GM18508 (cell line): ENCODE measurements around the gene KRTAP13-4.

Experiments used
- ATAC-seq: cut with Tn5 transposase; IDR thresholded peaks from one replicate; pipeline ENCODE4 v1.9.1; 2021; ENCODE audit warnings: moderate number of reproducible peaks; ENCODE audit not compliant: insufficient read depth, unreplicated experiment

The KRTAP13-4 gene, protein sequence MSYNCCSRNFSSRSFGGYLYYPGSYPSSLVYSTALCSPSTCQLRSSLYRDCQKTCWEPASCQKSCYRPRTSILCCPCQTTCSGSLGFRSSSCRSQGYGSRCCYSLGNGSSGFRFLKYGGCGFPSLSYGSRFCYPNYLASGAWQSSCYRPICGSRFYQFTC

DNA sequence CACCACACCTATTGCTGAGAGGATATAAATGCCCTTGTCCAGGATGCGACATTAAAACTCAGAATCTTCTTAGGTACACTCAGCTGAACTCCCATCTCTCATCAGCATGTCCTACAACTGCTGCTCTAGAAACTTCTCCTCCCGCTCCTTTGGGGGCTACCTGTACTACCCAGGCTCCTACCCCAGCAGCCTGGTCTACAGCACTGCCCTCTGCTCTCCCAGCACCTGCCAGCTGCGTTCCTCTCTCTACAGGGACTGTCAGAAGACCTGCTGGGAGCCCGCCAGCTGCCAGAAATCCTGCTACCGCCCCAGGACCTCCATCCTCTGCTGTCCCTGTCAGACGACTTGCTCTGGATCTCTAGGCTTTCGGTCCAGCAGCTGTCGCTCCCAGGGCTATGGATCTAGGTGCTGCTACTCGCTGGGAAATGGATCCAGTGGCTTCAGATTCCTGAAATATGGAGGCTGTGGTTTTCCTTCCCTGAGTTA lies at the start of gene KRTAP13-4:
Gene KRTAP13-4 (plus strand): TSS at position 51 of the 486 bp plus-strand sequence. CDS start 56 bp downstream, at position 107.
- no peak for ATAC-seq

DNA sequence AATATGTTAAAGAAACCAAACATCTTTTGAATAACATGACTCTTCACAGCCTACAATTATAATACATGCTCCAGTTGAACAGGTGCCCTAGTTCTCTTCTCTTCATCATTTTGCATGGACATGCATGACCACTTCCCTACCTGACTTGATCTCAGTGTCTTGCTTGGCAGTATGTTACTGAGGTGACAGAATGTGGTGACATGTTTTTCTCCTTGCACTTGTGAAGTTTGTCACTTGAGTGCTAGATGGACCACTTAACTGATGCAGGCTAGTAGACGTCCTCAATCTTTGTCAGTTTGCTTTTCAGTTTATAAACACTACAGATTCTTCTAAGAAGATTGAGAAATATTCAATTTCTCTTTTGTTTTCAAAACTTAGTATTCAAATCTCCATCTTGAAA lies 47.8 kb upstream of the KRTAP13-4 start:
- no peak for ATAC-seq

DNA sequence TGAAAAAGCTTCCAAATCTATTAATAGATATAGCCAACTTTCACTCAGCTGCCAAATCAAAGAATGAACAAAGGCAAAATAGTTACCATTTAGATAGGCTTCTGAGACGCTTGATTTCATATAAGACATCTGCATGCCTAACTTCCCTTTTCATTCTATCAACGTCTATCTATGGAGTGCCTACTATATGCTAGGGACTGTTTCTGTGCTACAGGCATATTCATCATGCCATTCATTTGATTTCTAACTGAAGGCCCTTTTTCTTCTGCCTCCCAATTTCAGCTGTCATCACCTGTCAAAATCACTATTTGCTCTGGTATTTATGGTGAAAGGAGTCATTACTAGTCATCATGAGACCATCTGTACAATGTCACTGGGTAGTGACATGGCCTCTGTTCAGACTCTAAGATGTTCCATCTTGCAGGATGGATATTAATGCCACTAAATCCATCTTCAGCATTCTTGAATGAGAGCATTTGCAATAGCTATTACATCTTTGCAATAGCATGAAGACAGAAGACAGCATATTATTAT lies 38.5 kb upstream of the KRTAP13-4 start:
- ATAC-seq: no peak

DNA sequence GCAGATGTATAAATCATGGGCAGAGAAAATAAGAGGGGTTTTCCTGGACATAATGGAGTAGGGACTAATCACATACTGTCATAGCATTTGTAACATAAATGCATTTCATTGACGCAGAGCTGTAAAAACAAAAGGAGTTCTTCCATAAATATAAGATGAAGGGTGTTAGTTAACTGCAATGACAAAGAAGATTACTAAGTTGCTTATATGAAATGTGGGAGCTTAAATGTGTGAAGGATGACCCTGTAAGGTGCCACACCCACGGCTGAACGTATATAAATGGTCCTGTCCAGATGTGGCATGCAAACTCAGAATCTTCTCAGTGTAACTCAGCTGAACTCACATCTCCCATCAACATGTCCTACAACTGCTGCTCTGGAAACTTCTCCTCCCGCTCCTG lies 34.3 kb upstream of the KRTAP13-4 start, which contains the start of gene KRTAP13-1:
Gene KRTAP13-1 (plus strand): TSS at position 301 of the 400 bp plus-strand sequence. CDS start 56 bp downstream, at position 357.
- ATAC-seq: no peak

DNA sequence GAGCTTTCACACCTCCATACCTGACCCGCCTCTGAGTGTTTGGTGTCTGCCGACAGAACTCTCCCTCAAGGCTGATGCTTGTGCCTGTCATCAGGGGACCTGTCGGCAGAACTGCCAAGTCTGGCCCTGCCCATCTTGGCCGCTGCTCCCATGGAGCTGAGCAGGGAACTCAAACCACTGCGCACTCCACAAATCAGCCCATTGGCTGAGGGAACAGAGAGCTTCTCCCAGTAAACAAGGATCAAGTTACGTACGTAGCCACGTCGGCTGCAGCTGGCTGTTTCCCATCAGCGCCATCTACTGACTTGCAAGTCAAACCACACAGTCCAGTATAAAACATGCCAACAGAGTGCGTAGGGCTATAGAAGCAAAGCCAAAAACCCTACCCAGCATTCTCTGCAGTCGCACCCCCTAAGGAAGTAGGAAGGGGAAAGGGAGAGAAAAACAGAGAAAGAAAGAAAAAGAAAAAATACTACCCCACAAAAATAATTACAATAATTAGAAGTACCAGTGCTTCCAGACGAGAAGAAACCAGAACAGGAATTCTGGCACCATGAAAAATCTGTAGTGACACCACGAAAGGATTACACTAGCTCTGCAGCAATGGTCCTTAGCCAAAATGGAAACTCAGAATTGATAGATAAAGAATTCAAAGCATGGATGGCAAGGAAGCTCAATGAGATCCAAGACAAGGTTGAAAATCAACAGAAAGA lies 21.1 kb upstream of the KRTAP13-4 start:
- ATAC-seq: peak; percentile 68

DNA sequence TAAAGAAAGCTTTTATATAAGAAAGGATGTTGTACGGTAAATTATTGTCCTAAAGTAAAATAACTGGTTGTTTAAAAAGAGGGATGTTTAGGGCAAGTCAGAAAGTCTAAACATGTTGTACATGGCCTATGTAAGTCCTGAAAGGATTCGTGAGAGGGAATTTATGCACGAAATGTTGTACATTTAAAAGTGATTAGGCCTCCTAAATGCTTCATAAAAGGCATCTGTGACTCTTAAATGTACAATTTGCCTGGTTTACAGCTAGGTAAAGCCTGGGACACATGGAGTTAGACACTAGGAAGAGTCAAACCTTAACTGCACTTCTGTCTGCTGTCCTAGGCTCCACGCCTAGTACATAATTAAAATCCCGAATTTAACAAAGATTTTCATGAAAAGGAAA lies 14.0 kb upstream of the KRTAP13-4 start:
- ATAC-seq: no peak

DNA sequence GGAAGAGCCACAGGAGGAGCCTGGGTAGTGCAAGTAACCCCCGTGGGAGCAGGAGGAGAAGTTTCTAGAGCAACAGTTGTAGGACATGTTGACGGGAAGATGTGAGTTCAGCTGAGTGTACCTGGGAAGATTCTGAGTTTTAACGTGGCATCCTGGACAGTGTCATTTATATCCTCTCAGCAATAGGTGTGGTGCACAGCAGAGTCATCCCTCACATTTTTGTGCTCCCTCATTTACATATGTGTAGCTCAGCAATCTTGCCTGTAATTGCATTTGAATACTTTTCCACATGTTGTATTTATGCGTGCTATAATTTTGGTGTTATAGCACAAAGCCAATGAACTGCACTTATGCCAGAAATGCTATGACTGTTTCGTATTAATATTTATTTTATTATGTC lies 4.2 kb upstream of the KRTAP13-4 start, which contains the start of gene KRTAP13-3:
Gene KRTAP13-3 (minus strand): TSS at position 101 of the 400 bp plus-strand sequence. CDS start 14 bp downstream, at position 87.
- ATAC-seq: no peak

DNA sequence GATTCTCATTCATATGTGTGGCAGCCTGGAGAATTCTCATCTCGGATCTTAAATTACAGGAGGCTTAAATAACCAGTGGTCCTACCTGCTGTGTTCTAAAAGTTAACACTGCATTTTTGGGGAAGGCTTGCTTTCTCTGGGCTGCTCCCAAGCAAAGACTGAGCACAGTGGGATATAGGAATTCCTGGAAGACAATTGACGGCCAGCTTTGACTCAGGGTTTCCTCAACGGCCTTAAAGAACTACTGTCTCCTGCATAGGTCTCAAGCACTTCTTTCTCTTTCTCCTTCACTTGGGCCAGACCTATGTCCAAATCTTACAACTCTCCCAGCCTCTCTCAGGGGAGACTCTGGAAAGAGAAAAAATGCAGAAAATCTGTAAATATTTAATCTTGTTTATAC lies 3.3 kb upstream of the KRTAP13-4 start:
- ATAC-seq: no peak

DNA sequence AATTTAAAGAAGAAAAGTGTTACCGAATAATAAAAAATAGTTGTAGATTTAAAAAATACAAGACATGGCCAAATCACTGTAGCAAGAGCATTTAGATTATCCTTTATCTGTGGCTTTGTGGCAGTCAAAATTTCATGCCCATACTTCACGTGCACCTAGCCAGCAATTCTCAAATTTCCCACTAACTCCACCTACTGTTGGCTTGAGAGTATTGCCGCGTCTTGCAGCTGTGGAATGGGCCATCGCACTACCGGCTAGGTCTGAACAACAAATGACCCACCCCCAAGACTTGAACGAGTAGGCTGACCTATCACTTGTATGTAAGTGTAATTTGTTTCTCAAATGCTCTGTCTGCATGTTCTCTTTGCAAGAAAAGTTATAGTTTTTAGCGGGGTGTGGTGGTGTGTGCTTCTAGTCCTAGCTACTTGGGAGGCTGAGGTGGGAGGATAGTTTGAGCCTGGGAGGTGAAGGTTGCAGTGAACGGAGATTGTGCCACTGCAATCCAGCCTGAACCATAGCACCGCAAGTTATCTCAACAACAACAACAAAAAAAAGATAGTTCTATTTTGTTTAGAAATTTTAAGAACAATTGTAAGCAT lies 4.1 kb downstream of the KRTAP13-4 start:
- peak; percentile 65 for ATAC-seq

DNA sequence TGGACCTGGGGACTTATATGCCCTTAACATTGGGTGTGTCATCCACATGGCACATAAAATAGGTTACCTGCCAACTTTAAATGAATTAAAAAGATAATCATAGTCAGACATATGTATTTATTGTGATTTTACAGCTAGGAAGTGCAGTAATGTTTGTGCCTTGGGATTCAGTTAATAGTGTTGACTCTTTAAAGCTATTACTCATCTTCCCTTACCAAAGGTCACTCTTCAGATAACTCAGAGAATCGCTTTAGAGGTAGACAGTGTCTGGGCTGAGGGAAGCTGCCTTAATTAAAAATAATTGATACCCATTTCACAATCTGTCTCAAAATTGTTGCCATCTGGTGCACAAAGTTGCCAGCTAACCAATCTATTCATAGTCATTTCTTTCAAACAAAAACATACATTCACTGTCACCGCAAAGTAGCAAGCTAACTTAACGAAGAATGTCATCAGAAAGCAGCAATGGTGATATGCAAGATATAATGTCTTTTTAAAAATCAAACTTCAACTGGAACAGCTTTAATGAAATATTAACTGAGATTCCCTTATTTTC lies 7.1 kb downstream of the KRTAP13-4 start:
- no peak for ATAC-seq

DNA sequence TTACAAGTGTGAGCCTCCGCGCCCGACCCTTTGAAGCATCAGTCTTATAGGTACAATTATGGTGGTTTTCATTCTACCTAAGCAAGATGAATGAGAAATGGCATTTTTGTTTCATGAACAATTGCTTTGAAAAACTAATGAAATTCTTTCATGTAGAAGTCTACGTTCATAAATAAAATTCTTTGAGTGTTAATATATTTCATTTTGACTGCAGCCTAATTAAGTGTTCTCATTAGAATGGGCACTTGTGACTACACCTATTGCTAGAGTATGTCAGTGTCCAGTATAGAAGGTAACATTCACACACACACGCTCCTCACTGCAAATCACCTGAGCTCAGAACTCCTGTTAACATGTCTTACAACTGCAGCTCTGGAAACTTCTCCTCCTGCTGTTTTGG lies 10.0 kb downstream of the KRTAP13-4 start, which contains the start of gene KRTAP15-1:
Gene KRTAP15-1 (plus strand): TSS at position 301 of the 400 bp plus-strand sequence. CDS start 53 bp downstream, at position 354.
- no peak for ATAC-seq

DNA sequence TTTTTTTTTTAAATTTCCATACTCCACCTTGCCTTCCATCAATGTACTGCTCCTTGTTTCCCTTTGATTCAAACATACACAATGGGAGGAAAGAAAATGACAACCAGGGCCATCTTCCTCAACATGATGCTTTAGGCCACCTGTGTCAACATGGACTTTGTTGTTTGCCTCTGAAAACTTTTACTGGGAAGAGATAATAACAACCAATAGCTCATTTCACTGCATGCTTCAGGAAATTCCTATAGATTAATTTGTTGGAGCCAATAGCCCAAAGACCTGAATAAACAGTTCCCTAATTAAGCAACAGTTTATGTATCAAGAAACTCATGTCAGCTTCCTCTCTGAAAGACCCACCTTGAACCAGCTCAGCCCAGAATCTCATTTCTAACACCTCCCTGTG lies 13.2 kb downstream of the KRTAP13-4 start:
- ATAC-seq: no peak

DNA sequence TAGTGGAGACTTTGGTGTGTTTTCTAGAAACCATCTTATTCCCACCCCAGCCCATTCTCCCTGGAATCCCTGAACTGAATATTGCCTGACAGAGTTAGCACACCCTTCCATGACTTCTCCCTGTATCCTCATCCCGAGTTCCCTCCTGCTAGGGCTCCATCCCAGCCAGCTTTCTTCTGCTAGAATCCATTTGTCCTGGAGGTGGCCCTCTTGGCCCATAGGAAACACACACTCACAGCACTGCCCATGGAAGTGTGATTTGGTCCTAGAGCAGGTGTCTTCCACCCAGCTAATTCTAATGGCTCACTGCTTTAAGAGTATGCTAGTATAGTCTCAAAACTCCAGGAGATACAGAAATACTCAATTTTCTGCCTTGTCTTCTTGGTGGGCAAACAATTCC lies 14.2 kb downstream of the KRTAP13-4 start:
- ATAC-seq: no peak

DNA sequence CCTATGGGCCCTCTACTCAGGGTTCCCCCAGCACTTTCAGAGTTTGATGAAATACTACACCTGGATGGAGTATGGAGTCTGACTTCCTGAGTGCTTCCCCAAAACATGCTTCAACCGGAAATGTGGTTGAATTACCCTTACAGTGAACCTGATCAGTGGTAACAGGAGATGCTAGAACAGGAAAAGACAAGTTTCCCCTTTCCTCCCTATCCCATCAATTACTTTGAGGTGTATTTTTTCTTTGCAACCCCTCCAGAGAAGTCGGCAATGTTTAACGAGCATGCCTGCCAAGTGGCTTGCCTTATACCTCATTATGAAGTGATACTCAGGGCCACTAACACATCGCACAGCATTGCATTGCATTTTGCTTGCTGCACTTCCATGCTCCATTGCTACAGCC lies 17.0 kb downstream of the KRTAP13-4 start:
- ATAC-seq: no peak

DNA sequence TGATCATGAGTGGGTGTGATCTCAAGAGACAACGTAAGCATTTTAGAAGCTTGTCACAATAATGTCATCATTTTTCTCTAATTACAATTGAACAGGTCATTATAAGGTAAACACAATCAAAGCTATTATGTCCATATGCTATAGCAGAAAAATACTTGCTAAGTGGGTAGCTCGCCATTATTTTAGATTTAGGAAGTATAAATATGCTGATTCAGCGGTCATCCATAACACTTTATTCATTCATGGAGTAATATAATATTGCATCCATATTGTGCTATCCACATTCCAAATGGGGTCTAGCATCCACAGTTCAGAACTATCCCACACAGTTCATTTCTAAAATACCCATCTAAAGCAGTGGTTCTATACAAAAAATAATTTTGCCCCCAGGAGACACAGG lies 18.5 kb downstream of the KRTAP13-4 start:
- no peak for ATAC-seq

DNA sequence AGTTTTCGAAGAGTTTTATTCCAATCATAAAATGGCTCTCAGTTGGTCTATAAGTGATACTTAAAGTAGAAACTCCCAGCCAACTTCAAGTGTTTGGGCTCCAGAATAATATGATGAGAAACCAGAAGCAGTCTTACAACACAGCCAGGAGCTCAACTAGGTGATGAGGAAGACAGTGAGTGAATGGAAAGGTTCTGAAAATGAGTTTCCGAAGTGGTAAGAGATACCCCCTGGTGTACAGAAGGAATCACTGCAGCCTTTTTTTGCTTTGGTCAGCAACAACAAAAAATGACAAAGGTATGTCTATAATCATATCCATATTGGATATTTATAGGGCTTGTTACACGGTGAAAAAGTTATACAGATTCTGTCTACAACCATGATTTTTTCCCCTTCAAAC lies 33.7 kb downstream of the KRTAP13-4 start:
- ATAC-seq: no peak

DNA sequence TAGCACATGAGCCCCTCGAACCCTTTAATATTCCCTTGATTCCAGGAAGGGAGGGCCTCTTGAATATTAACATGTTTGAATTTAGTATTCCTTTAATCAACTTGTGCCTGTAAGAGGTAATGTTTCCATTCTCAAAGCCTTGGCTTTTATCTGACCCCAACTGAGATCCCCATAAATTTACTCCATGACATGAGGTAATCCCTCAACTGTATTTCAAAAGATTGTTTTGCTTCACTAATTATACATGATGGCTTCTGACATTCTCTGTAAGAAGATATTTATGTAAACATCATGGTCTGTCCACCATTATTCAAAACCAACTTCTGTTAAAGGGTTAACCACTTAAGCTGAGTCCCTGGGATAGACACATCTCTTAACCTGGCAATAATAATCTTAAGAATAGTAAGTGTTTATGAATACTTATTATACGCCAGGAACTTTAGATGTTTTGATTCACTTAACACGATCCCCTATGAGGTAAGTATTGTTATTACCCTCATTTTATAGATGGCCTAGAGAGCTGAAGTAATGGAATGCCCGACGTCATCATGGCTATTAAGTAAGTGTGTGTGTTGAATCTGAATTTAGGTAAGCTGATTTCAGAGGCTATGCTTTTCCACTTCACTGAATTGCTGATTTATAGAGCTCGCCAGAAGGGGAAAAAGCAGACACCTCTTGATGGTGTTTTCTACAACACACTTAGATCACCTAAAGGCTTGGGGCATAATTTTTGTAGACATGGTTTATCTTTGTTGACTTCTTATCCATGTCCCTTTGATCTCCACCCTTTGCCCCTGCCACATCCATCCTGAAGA lies 39.1 kb downstream of the KRTAP13-4 start:
- no peak for ATAC-seq

DNA sequence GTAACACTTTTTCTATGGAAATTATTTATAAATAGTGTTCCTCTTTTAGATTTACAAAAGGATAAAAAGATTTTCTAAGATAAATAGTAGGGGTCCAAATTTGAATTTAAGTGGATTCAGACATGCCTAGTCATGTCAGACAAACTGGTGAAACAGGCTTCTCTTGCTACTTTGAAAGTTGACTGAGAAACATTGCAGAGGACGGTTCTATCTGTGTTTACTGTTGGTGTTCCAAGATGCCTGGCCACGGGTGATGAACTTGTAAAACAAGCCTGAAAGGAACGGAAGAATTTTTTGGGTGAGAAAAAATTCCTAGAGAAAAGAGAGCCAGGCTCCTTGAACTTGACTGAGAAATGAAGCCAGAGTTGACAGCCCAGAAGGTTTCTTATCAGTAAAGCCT lies 48.0 kb downstream of the KRTAP13-4 start:
- ATAC-seq: no peak

DNA sequence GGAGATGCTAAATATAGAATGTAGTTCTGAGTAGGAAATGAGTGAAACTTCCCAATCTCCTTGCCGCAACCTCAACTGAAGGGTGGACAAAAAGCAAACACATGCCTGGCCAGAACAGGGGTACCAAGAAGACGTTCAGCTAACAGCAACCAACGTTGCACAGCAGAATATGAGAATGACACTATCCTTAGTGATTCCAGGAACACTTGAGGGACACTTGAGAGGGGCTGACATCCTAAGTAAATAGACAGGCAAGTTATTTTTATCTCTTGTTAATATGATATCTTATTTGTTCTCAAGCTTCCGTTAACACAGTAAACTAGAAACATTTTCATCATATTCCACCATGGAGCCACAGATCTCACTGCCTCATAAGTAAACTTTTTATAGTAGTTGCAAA lies 49.2 kb downstream of the KRTAP13-4 start:
- no peak for ATAC-seq

DNA sequence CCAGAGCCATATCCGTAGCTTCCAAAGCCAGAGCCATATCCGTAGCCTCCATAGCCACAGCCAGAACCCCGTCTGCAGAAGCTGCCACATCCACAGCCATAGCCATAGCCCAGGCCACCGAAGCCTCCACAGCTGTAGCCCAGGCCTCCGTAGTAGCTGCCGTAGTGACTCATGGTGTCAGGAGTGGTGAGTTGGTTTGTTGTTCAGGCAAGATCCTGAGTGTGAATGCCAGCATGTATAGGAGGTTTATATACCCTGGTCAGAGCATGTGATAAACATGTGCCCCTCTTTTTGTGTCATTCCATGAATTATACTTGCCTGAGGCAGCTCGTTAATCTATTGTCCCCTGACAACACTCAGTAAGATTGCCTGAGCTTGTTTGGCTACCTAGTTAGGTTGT lies 50.1 kb downstream of the KRTAP13-4 start, which contains the start of gene KRTAP19-1:
Gene KRTAP19-1 (minus strand): TSS at position 223 of the 400 bp plus-strand sequence. CDS start 50 bp downstream, at position 173.
- ATAC-seq: no peak
